ENCODE measurements around the gene LAGE3. TPM values are rescaled to one million over a fixed set of nuclear protein-coding genes. Genes with fewer than 3 reads are reported as not detected.

LAGE3 gene
- total RNA-seq, 4 donors from 2014 or later: 3.0 to 28.4 (median 23.3) TPM; not detected in 1

DNA sequence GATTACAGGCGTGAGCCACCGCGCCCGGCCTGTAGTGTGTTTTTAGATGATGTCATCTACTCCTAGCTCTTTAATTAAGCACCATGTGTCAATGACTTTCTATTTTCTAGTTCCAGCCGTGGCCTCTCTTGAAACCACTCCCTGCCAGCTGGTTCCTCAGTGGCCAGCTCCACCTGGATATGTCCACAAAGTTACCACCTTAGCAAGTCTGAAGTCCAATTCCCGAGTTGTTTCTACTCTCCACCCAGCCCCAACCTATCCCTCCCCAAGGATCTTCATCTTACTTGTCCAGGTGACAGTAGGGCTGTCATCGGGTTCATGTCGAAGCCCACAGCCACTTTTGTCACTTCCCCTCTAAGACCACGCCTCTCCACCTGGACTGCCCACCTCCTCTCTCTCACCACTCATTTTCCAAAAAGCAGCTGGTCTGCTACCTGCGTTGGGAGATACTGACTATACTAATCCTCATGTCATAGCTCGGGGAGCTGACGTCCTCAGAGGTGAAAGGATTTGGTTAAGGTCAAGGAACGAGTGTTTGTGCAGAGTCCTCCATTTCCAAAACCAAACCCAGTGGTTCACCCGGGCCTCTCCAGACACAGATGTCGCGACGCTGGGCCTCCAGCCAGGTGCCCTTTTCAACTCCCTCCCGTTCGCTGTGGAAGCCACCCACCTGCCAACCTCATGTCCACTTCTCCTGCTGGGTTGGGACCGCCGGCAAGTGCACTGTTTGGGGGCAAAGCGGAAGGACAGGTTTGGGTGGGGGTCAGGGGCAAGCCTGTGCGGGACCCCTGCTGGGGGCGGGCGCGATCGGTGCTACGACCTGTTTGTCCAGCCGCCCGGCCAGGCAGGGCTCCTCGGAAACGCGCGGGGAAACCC is 36.2 kb upstream of the LAGE3 start:
- intact Hi-C loops (cut with DNase I; ENCODE audit: low total_unique reads): no loop called here
- peak overlapping the region; percentile 93 to 98 (median 96) for H3K27ac ChIP-seq
- no peaks in the 10 kb centered on the region for H3K36me3 ChIP-seq
- WGBS, 2 donors (ENCODE audit: low coverage in 1 of 2): 27 to 49% methylated on average over 3 to 22 of the region's 34 CpGs
- H3K4me3 ChIP-seq: peak overlapping the region; percentile 57 to 78 (median 62)
- in situ Hi-C loops (cut with MboI; ENCODE audit: low pct_ligation_motif_present in 1 of 4, low pct_unique_long_range_greater_than_20kb in 1 of 4, low sequenced_read_pairs in 3 of 4): no loop called here
- peak; percentile 63 for DNase-seq
- TF ChIP-seq EP300 (IDR thresholded peaks at IDR 0.05; ENCODE audit: low read depth) (no peak), POLR2AphosphoS5 (IDR thresholded peaks at IDR 0.05) (peak; percentile 32 to 75 (median 59)), POLR2A (IDR thresholded peaks at IDR 0.05) (peak; percentile 64)
- TF ChIP-seq, protein P1, sequence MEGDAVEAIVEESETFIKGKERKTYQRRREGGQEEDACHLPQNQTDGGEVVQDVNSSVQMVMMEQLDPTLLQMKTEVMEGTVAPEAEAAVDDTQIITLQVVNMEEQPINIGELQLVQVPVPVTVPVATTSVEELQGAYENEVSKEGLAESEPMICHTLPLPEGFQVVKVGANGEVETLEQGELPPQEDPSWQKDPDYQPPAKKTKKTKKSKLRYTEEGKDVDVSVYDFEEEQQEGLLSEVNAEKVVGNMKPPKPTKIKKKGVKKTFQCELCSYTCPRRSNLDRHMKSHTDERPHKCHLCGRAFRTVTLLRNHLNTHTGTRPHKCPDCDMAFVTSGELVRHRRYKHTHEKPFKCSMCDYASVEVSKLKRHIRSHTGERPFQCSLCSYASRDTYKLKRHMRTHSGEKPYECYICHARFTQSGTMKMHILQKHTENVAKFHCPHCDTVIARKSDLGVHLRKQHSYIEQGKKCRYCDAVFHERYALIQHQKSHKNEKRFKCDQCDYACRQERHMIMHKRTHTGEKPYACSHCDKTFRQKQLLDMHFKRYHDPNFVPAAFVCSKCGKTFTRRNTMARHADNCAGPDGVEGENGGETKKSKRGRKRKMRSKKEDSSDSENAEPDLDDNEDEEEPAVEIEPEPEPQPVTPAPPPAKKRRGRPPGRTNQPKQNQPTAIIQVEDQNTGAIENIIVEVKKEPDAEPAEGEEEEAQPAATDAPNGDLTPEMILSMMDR (IDR thresholded peaks at IDR 0.05): no peak
- H3K9me3 ChIP-seq: no peaks in the 10 kb centered on the region
- peaks cover 5 to 24% (median 12%) of the 10 kb centered on the region in 4 donors for H3K4me1 ChIP-seq
- no peaks in the 10 kb centered on the region for H3K27me3 ChIP-seq

DNA sequence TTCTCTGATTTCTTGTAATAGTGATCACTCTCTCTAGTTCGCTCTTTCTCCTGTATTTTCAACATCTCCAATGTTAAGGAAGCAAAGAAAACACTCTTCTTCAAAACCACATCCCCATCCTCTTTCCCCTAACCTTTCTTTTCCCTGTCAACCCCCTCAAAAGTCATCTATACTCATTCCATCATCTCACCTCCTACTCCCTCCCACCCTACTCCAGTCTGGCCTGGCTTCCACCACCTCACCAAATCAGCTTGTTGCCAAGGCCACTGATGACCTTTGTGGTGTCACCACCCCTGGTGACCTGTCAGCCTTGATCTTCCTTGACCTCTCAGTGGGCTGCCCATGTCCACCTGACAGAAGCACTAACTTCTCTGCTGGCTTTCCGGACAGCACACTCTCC is 34.6 kb upstream of the LAGE3 start:
- Histone ChIP-seq H3K9me3 (no peaks in the 10 kb centered on the region), H3K27ac (no peak overlapping the region), H3K36me3 (no peaks in the 10 kb centered on the region), H3K4me3 (no peak overlapping the region), H3K4me1 (peaks cover 5 to 24% (median 12%) of the 10 kb centered on the region in 4 donors), H3K27me3 (no peaks in the 10 kb centered on the region)
- 91 to 100% methylated on average over 1 to 2 of the region's 2 CpGs for WGBS, 2 donors (ENCODE audit: low coverage in 1 of 2)
- intact Hi-C loops (cut with DNase I; ENCODE audit: low total_unique reads) (no loop called here), in situ Hi-C loops (cut with MboI; ENCODE audit: low pct_ligation_motif_present in 1 of 4, low pct_unique_long_range_greater_than_20kb in 1 of 4, low sequenced_read_pairs in 3 of 4) (no loop called here)
- no peak for TF ChIP-seq POLR2AphosphoS5 (IDR thresholded peaks at IDR 0.05)
- no peak for TF ChIP-seq POLR2A (IDR thresholded peaks at IDR 0.05)
- TF ChIP-seq, protein P1 (IDR thresholded peaks at IDR 0.05): no peak
- no peak for TF ChIP-seq EP300 (IDR thresholded peaks at IDR 0.05; ENCODE audit: low read depth)
- DNase-seq: no peak

DNA sequence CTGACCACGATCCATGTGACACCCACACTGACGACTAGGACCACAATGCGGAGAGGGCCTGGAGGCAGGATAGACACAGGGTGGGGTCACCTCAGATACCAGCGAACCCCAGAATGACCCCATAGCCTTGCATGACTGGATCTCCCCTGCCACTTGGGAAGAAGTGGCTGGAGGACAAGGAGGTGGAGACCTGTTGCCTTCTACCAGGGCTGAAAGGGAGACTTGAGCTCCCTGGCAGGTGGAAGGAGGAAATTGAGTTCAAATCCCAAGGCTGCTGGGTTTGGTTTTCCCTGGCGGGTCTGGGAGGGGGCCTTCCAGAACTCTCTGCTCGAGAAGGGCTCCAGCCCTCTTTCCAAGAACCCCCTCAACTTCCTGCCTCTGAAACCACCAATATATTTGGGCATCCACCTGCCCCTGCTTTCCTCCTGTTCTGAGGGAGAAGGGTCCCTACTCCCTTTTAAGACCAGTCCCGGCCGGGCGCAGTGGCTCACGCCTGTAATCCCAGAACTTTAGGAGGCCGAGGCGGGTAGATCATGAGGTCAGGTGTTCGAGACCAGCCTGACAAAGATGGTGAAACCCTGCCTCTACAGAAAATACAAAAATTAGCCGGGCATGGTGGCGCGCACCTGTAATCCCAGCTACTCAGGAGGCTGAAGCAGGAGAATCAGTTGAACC is 33.9 kb upstream of the LAGE3 start:
- TF ChIP-seq, protein P1 (IDR thresholded peaks at IDR 0.05): no peak
- no peak for TF ChIP-seq POLR2A (IDR thresholded peaks at IDR 0.05)
- TF ChIP-seq EP300 (IDR thresholded peaks at IDR 0.05; ENCODE audit: low read depth): no peak
- TF ChIP-seq POLR2AphosphoS5 (IDR thresholded peaks at IDR 0.05): no peak
- Histone ChIP-seq H3K4me1 (peaks cover 5 to 21% (median 11%) of the 10 kb centered on the region in 4 donors), H3K4me3 (no peak overlapping the region), H3K27me3 (no peaks in the 10 kb centered on the region), H3K9me3 (no peaks in the 10 kb centered on the region), H3K36me3 (no peaks in the 10 kb centered on the region), H3K27ac (no peak overlapping the region)
- WGBS, 2 donors (ENCODE audit: low coverage in 1 of 2): 89% methylated on average over 16 of the region's 16 CpGs; no CpG with 5 or more reads in 1 of the 2 donors
- DNase-seq: no peak
- intact Hi-C loops (cut with DNase I; ENCODE audit: low total_unique reads): no loop called here
- in situ Hi-C loops (cut with MboI; ENCODE audit: low pct_ligation_motif_present in 1 of 4, low pct_unique_long_range_greater_than_20kb in 1 of 4, low sequenced_read_pairs in 3 of 4): no loop called here

DNA sequence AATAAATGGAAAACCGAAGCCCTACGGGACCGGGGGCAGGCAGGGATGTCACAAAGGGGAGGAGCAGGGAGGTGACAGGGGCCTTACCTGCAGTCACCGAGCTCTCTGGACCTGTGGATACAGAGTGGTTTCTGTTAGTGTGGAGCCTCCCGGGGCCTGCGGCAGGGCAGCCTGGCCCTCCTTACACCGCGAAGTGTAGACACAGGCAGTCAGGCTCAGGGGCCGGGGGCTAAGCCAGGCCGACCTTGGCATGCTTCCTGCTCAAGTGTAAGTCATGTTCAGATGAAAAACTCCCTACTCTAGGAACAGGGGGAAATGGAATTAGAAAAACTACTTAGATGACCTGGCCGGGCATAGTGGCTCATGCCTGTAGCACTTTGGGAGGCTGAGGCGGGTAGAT is 32.7 kb upstream of the LAGE3 start:
- Histone ChIP-seq H3K9me3 (no peaks in the 10 kb centered on the region), H3K27ac (no peak overlapping the region), H3K4me3 (no peak overlapping the region), H3K36me3 (no peaks in the 10 kb centered on the region), H3K27me3 (no peaks in the 10 kb centered on the region), H3K4me1 (peaks cover 0 to 8% (median 2%) of the 10 kb centered on the region in 4 donors)
- WGBS, 2 donors (ENCODE audit: low coverage in 1 of 2): 82% methylated on average over 12 of the region's 12 CpGs; no CpG with 5 or more reads in 1 of the 2 donors
- TF ChIP-seq, protein P1 (IDR thresholded peaks at IDR 0.05): no peak
- no peak for TF ChIP-seq POLR2AphosphoS5 (IDR thresholded peaks at IDR 0.05)
- TF ChIP-seq EP300 (IDR thresholded peaks at IDR 0.05; ENCODE audit: low read depth): no peak
- TF ChIP-seq POLR2A (IDR thresholded peaks at IDR 0.05): no peak
- DNase-seq: no peak
- in situ Hi-C loops (cut with MboI; ENCODE audit: low pct_ligation_motif_present in 1 of 4, low pct_unique_long_range_greater_than_20kb in 1 of 4, low sequenced_read_pairs in 3 of 4): no loop called here
- intact Hi-C loops (cut with DNase I; ENCODE audit: low total_unique reads): no loop called here
